ENCODE results near the gene MED29.

Gene MED29

GRCh38 chr19:39399668-39400050 is 8.5 kb downstream of the MED29 start:
- no peak for DNase-seq

GRCh38 chr19:39400061-39400460 is 8.9 kb downstream of the MED29 start:
- no peak for DNase-seq

- DNase-seq, result no peak
Observed at GRCh38 chr19:39401070-39401548, 9.9 kb downstream of the MED29 start.

DNA sequence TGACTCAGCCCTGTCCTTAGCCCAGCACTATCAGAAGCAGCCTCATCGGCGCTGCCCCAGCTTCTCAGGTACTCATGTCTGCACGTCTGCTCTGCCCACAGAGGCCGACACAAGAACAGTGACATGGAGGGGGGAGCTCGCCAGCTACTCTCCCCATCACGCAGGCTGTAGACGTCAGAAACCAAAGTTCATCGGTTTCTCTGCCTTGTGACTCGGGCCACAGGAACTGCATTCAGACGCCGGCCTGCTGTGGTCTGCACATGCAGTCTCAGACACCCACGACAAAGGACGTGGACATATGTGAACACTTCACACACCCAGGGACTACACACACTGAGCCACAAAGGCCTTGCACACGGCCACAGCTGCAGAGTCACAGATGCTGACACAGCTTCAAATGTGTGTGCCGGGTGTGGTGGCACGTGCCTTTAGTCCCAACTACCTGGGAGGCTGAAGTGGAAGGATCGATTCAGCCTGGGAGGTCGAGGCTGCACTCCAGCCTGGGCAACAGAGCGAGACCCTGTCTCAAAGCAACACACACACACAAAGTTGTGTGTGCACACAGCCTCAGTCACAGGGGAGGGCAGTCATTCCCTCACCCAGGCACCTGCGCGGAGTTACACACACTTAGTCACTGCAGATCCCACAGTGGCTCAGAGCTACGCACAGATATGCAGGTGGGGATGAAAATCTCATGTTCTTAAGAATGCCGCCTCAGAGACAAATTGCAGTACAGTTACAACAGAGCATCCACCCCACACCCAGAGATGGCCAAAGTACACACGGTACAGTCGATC is 10.6 kb downstream of the MED29 start:
- DNase-seq, result peak; percentile 83

GRCh38 chr19:39402346-39403300 is 11.4 kb downstream of the MED29 start:
- peak; percentile 84 for DNase-seq

- DNase-seq, result peak; percentile 97
Observed at GRCh38 chr19:39403331-39404312, 12.4 kb downstream of the MED29 start.

DNA sequence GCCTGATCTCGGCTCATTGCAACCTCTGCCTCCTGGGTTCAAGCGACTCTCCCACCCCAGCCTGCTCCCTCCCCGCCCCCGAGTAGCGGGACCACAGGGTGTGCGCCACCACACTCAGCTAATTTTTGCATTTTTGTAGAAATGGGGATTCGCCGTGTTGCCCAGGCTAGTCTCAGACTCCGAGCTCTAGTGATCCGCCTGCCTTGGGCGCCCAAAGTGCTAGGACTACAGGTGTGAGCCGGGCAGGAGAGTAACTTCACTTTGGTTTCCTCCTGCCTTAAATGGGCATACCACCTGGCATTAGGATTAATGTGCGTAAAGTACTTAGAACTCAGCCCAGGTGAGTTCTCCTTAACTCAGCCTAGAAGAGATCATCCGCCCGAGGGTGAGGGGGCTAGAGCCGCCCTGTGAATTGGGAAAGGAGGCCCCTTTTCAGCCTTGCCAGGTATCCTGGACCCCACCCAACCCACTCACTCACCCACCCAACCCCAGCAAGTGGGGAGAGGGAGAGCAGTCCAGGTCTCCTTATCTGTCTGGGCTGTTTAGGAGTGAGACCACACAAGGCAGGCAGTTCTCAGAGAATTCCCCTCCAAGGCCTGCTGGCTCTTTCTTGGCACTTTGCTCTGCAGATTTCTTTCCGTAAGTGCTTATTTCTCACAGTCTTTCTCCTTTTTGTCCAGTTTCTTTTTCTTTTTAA is 14.2 kb downstream of the MED29 start:
- DNase-seq, result no peak

GRCh38 chr19:39405958-39406655 is 14.9 kb downstream of the MED29 start:
- peak; percentile 82 for DNase-seq

- DNase-seq, result peak; percentile 85
Observed at GRCh38 chr19:39406656-39407409, 15.7 kb downstream of the MED29 start, which contains the start of gene ZFP36. TSS of gene ZFP36 (plus strand) at chr19:39406847. CDS start at chr19:39406905, 58 bp downstream.

- no peak for DNase-seq
Observed at GRCh38 chr19:39407410-39407659, 16.2 kb downstream of the MED29 start.

- peak; percentile 59 for DNase-seq
Observed at GRCh38 chr19:39407660-39408391, 16.6 kb downstream of the MED29 start.

DNA sequence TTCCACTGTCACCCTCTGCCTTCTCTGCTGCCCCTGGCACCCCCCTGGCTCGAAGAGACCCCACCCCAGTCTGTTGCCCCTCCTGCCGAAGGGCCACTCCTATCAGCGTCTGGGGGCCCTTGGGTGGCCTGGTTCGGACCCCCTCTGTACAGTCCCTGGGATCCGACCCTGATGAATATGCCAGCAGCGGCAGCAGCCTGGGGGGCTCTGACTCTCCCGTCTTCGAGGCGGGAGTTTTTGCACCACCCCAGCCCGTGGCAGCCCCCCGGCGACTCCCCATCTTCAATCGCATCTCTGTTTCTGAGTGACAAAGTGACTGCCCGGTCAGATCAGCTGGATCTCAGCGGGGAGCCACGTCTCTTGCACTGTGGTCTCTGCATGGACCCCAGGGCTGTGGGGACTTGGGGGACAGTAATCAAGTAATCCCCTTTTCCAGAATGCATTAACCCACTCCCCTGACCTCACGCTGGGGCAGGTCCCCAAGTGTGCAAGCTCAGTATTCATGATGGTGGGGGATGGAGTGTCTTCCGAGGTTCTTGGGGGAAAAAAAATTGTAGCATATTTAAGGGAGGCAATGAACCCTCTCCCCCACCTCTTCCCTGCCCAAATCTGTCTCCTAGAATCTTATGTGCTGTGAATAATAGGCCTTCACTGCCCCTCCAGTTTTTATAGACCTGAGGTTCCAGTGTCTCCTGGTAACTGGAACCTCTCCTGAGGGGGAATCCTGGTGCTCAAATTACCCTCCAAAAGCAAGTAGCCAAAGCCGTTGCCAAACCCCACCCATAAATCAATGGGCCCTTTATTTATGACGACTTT is 17.4 kb downstream of the MED29 start:
- DNase-seq, result no peak

- peak; percentile 75 for DNase-seq
Observed at GRCh38 chr19:39409208-39410016, 18.2 kb downstream of the MED29 start.

DNA sequence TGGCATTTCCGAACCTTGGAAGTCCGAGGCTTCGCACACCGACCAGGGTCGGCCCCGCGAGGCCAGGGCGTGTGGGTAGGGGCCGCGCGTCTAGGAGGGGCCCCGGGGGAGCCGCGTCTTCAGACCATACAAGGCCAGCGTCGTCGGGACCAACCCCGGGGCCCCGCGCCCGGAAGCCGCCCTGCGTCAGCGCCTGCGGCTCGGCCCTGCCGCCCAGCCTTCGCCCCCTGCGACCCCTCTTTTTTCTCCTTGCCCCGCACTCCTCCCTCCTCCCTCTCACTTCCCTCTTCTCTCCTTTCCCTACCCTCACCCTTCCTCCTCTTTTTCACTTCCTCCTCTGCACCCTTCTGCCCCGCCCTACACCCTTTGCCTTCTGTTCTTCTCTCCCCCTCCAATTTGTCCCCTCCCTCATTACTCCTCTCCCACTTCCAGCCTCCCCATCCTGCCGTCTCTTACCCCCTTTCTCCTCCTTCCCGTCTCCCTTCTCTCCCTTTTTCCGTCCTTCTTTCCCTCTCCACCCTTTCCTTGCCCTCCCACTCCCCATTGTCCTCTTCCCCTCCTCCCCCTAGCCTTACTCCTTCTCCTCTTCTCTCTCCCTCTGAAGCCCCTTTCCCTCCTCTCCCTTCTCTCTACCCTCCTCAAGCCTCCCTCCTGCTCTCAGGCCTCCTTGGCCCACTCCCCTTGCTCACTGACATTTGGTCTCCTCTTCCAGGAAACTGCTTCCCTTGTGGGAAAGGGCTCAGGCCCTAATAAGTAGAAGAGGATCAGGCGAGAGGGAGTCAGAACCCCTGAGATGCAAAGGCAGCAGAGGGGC is 19.0 kb downstream of the MED29 start:
- peak; percentile 59 for DNase-seq

DNA sequence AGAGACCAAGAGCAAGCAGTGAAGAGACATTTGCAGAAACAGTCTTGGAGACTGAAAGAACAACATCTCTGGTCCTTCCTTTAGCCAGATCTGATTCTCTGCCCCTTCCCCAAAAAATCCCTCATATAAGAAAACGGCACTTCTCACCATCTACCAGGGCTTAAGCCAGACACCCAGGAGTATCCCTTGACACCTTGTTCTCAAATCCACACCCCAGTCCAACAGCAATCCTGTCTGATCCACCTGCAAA is 19.6 kb downstream of the MED29 start:
- no peak for DNase-seq

- DNase-seq, result no peak
Observed at GRCh38 chr19:39411081-39411831, 20.1 kb downstream of the MED29 start.

DNA sequence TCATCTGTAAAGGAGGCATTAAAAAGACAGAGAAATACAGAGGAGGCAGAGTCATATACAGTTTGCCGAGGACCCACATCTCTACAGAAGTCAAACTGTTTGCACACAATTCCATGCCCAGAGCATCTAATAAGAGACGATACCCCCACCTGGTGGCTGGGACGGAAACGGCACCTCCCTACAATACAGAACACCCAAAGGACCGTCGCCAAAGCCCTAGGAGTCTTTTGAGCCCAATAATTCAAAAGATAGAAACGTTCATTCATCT is 20.6 kb downstream of the MED29 start:
- DNase-seq, result peak; percentile 93

Measured in stimulated activated CD4-positive, alpha-beta T cell treated with anti-CD3 and anti-CD28 coated beads, Interleukin-4, amount 100 ng/mL, for 24 hours (primary cell).